GM23338 (cell line): ENCODE results near the gene ACOXL.

Source experiments
- EZH2 ChIP-seq: fragments of 200-600 bp; sonication (generic); IDR thresholded peaks from one replicate; pipeline ENCODE4 v1.8.0; 2017; ENCODE audit warnings: antibody characterized with exemption, mild to moderate bottlenecking, low read depth; ENCODE audit not compliant: unreplicated experiment
- EZH2phosphoT487 ChIP-seq: fragments of 200-600 bp; sonication (generic); IDR thresholded peaks from one replicate; pipeline ENCODE4 v1.8.1; 2018; ENCODE audit warnings: antibody characterized with exemption; ENCODE audit not compliant: unreplicated experiment
- POLR2AphosphoS5 ChIP-seq: IDR thresholded peaks from 2 replicates; pipeline ENCODE4 v1.6.1; 2016; ENCODE audit warnings: antibody characterized with exemption, low read depth
- TF ChIP-seq, protein P1 (sequence below), 2 experiments: fragments of 200-600 bp in 1 of 2; sonication (generic) in 1 of 2; conservative IDR thresholded peaks; 2 replicates each; pipeline versions ENCODE4 v1.5.1 to v1.6.1; 2016 to 2017; ENCODE audit warnings: antibody characterized with exemption in 2 of 2, low read depth in 2 of 2, mild to moderate bottlenecking in 2 of 2, moderate library complexity in 1 of 2

GRCh38 chr2:110777531-110778311, 45.3 kb downstream of the ACOXL start:
- TF ChIP-seq EZH2 (no peak), POLR2AphosphoS5 (no peak), EZH2phosphoT487 (no peak)
- TF ChIP-seq, protein P1, sequence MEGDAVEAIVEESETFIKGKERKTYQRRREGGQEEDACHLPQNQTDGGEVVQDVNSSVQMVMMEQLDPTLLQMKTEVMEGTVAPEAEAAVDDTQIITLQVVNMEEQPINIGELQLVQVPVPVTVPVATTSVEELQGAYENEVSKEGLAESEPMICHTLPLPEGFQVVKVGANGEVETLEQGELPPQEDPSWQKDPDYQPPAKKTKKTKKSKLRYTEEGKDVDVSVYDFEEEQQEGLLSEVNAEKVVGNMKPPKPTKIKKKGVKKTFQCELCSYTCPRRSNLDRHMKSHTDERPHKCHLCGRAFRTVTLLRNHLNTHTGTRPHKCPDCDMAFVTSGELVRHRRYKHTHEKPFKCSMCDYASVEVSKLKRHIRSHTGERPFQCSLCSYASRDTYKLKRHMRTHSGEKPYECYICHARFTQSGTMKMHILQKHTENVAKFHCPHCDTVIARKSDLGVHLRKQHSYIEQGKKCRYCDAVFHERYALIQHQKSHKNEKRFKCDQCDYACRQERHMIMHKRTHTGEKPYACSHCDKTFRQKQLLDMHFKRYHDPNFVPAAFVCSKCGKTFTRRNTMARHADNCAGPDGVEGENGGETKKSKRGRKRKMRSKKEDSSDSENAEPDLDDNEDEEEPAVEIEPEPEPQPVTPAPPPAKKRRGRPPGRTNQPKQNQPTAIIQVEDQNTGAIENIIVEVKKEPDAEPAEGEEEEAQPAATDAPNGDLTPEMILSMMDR (conservative IDR thresholded peaks at IDR 0.05; ENCODE audit: low read depth in 2 of 2) = no peak
